ENCODE results near the gene ADM2. TPM values are rescaled to one million over a fixed set of nuclear protein-coding genes. Genes with fewer than 3 reads are reported as not detected.
A peak's percentile ranks its signal among the peaks of the same experiment; 100 is the strongest.

ADM2 gene
- total RNA-seq, 1 donor from 2014 or later = 1.5 TPM

GRCh38 chr22:50482107-50483074, 1.0 kb downstream of the ADM2 start:
- DNase-seq (no peak), ATAC-seq (no peak)
- Histone ChIP-seq H3K4me1 (peaks cover 17% of the 10 kb centered on the region), H3K9me3 (no peaks in the 10 kb centered on the region), H3K27ac (no peak overlapping the region), H3K4me3 (peak overlapping the region; percentile 61), H3K36me3 (no peaks in the 10 kb centered on the region), H3K27me3 (ENCODE audit: low read depth) (peaks cover 51% of the 10 kb centered on the region)
- intact Hi-C loops (cut with DNase I) = no loop called here
- TF ChIP-seq, protein P1, sequence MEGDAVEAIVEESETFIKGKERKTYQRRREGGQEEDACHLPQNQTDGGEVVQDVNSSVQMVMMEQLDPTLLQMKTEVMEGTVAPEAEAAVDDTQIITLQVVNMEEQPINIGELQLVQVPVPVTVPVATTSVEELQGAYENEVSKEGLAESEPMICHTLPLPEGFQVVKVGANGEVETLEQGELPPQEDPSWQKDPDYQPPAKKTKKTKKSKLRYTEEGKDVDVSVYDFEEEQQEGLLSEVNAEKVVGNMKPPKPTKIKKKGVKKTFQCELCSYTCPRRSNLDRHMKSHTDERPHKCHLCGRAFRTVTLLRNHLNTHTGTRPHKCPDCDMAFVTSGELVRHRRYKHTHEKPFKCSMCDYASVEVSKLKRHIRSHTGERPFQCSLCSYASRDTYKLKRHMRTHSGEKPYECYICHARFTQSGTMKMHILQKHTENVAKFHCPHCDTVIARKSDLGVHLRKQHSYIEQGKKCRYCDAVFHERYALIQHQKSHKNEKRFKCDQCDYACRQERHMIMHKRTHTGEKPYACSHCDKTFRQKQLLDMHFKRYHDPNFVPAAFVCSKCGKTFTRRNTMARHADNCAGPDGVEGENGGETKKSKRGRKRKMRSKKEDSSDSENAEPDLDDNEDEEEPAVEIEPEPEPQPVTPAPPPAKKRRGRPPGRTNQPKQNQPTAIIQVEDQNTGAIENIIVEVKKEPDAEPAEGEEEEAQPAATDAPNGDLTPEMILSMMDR (IDR thresholded peaks at IDR 0.05) = no peak

GRCh38 chr22:50483106-50483505, 1.8 kb downstream of the ADM2 start:
- Histone ChIP-seq H3K27me3 (ENCODE audit: low read depth) (peaks cover 58% of the 10 kb centered on the region), H3K9me3 (no peaks in the 10 kb centered on the region), H3K27ac (no peak overlapping the region), H3K4me3 (no peak overlapping the region), H3K4me1 (peaks cover 17% of the 10 kb centered on the region), H3K36me3 (no peaks in the 10 kb centered on the region)
- no peak for DNase-seq
- no peak for ATAC-seq
- intact Hi-C loops (cut with DNase I) = no loop called here
- TF ChIP-seq, protein P1 (IDR thresholded peaks at IDR 0.05) = no peak

DNA sequence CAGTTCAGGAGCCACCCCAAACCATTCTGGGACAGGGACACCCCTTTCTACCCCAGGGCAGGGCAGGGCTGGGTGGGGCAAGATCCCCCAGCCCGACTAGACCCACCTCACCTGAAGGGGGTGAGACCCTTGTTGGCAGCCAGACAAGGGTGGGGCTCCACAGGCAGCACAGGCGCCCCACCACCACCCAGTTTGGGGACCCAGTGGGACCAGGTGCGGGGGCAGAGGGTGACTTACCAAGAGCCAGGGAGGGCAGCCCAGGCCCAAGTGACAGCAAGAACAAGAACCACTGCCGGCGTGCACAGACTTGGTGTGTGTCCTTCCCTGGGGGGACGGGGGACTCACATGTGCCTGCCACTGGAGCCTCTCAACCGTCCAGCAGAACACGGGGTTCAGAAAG, 2.2 kb downstream of the ADM2 start:
- TF ChIP-seq, protein P1 (IDR thresholded peaks at IDR 0.05) = no peak
- ATAC-seq = no peak
- Histone ChIP-seq H3K4me3 (no peak overlapping the region), H3K9me3 (no peaks in the 10 kb centered on the region), H3K4me1 (peaks cover 17% of the 10 kb centered on the region), H3K27me3 (ENCODE audit: low read depth) (peaks cover 59% of the 10 kb centered on the region), H3K27ac (no peak overlapping the region), H3K36me3 (no peaks in the 10 kb centered on the region)
- intact Hi-C loops (cut with DNase I) = no loop called here
- no peak for DNase-seq

DNA sequence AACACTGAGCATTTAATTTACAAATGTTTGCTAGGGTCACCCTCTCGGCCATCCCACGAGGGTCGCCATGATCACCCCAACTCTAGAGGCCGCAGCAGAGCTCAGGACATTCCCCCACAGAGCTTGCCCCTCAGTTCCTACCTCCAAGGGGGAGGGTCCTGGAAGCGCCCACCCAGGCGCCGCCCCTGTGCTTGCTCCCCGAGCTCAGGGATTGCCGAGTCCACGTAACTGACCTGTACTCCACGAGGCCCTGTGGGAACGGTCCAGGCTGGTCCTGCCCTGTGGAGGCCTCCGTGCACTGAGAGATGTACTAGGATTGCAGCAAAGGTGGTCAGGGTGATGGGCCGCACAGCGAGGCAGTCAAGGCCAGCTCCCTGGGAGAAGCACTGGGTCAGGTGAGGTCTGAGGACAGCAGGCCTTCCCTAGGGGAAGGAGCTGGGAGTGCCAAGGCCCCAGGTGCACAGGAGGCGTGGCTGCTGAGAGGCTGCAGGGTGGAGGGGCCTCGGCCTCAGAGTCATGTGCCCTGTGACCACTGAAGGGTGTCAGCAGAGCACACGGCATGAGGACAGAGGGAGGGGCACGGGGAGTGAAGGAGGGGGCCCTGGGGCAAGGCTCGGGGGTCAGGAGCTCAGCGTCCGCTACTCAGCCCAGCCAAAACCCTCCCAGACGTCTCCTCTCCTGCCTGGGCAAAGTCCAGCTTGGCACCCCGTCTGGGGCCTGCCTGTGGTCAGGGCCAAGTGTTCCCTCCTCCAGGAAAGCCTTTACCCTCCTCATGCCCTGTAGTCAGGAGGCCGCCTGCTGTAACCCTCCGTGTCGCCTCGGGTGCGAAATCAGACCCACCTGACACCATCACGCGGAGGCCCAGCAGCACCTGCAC, 2.9 kb downstream of the ADM2 start:
- Histone ChIP-seq H3K4me1 (peaks cover 17% of the 10 kb centered on the region), H3K27me3 (ENCODE audit: low read depth) (peaks cover 52% of the 10 kb centered on the region), H3K27ac (no peak overlapping the region), H3K36me3 (no peaks in the 10 kb centered on the region), H3K4me3 (no peak overlapping the region), H3K9me3 (no peaks in the 10 kb centered on the region)
- ATAC-seq (no peak), DNase-seq (no peak)
- intact Hi-C loops (cut with DNase I) = no loop called here
- TF ChIP-seq, protein P1 (IDR thresholded peaks at IDR 0.05) = no peak

Data from lower lobe of right lung (tissue), 2 donors.